Uterus (tissue), 4 donors: ENCODE results near the gene TUBB4A. TPM values are rescaled to one million over a fixed set of nuclear protein-coding genes. Genes with fewer than 3 reads are reported as not detected.

Source experiments
- DNase-seq, 2 donors: peaks; one replicate each; pipeline ENCODE4 v3.0.0-alpha.2; 2019 to 2020
- H3K27ac ChIP-seq, 2 donors: fragments of 200-600 bp; sonication (generic); 1 replicate in 1 of 2; 2 replicates in 1 of 2; pipeline ENCODE4 v1.5.1; 2016 to 2018
- H3K27me3 ChIP-seq, 2 donors: fragments of 200-600 bp; sonication (generic); one replicate each; pipeline ENCODE4 v1.5.1; 2018 to 2019; ENCODE audit warnings: control low read depth in 1 of 2
- H3K36me3 ChIP-seq, 2 donors: fragments of 200-600 bp; sonication (generic); one replicate each; pipeline ENCODE4 v1.5.1; 2019; ENCODE audit warnings: control low read depth in 1 of 2
- H3K4me1 ChIP-seq, 2 donors: fragments of 200-600 bp; sonication (generic); one replicate each; pipeline ENCODE4 v1.5.1; 2018 to 2019; ENCODE audit warnings: control low read depth in 1 of 2
- H3K4me3 ChIP-seq, 2 donors: fragments of 200-600 bp; sonication (generic); 1 replicate in 1 of 2; 2 replicates in 1 of 2; pipeline ENCODE4 v1.5.1; 2018 to 2019; ENCODE audit warnings: mild to moderate bottlenecking in 1 of 2
- H3K9me3 ChIP-seq, 2 donors: fragments of 200-600 bp; sonication (generic); one replicate each; pipeline ENCODE4 v1.5.1; 2019; ENCODE audit warnings: control low read depth in 1 of 2
- CTCF ChIP-seq, 4 experiments: fragments of 200-600 bp in 2 of 4; fragments of 450-650 bp in 2 of 4; sonication (generic) in 2 of 4; IDR thresholded peaks; one replicate each; pipeline ENCODE4 v1.5.1; 2016 to 2019; ENCODE audit warnings: antibody characterized with exemption in 4 of 4, mild to moderate bottlenecking in 2 of 4, moderate library complexity in 1 of 4
- POLR2A ChIP-seq, 2 donors: fragments of 450-650 bp; IDR thresholded peaks; one replicate each; pipeline ENCODE4 v1.6.1; 2016; ENCODE audit warnings: antibody characterized with exemption in 2 of 2, mild to moderate bottlenecking in 1 of 2, moderate library complexity in 1 of 2
- intact Hi-C: fragments of 100-400 bp; cut with DNase I; formaldehyde crosslinking; loops from one replicate; pipeline ENCODE4 v1.15.1; 2023; ENCODE audit warnings: low total_unique reads
- total RNA-seq, 4 donors: library from RNA; depleted of rRNA in 3 of 4; stranded (reverse); fragments of >200 nt in 3 of 4; gene quantifications; one replicate each; pipeline versions ENCODE4 v1.1.0 to v1.2.4, GENCODE V29; 2014 to 2023
- donor health status: DM: yes; HTN: yes; CAD: no.

The TUBB4A gene
- total RNA-seq, 4 donors from 2014 or later, result 2.3 to 4.4 TPM; not detected in 2

- H3K27me3 ChIP-seq, result peaks cover 4 to 22% of the 10 kb centered on the region in 2 donors
Observed at GRCh38 chr19:6473647-6474046, 28.5 kb downstream of the TUBB4A start.

GRCh38 chr19:6472713-6473112 lies 29.4 kb downstream of the TUBB4A start:
- peaks cover 0 to 14% of the 10 kb centered on the region in 2 donors for H3K4me1 ChIP-seq
- no peaks in the 10 kb centered on the region for H3K9me3 ChIP-seq
- no peaks in the 10 kb centered on the region for H3K36me3 ChIP-seq
- intact Hi-C loops, result no loop called here
- DNase-seq, result no peak
- no peak overlapping the region for H3K27ac ChIP-seq
- H3K27me3 ChIP-seq, result peaks cover 4 to 22% of the 10 kb centered on the region in 2 donors
- TF ChIP-seq CTCF (IDR thresholded peaks at IDR 0.05) (no peak), POLR2A (IDR thresholded peaks at IDR 0.05) (no peak)
- H3K4me3 ChIP-seq, result no peak overlapping the region

More at GRCh38 chr19:6473647-6474046, 28.5 kb downstream of the TUBB4A start:
- H3K4me1 ChIP-seq, result peaks cover 0 to 14% of the 10 kb centered on the region in 2 donors
- no peak for DNase-seq
- no peak overlapping the region for H3K4me3 ChIP-seq
- intact Hi-C loops, result no loop called here
- no peaks in the 10 kb centered on the region for H3K36me3 ChIP-seq
- H3K27ac ChIP-seq, result no peak overlapping the region
- TF ChIP-seq CTCF (IDR thresholded peaks at IDR 0.05) (no peak), POLR2A (IDR thresholded peaks at IDR 0.05) (no peak)
- H3K9me3 ChIP-seq, result no peaks in the 10 kb centered on the region

DNA sequence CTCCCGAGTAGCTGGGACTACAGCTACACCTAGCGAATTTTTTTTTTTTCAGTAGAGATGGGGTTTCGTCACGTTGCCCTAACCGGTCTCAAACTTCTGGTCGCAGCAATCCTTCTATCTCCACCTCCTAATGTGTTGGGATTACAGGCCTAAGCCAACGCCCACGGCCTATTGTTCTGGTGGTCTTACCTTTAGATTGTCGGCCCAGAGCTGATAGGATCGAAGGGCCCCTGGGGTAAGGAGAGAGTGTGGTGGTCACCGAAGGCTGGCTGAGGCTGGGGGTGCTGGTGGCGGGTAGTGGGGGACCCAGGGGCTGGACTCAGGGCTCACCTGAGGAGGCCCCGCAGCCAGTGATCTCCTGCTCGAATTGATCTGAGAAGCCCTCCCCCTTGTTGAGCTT lies 31.0 kb downstream of the TUBB4A start:
- TF ChIP-seq POLR2A (IDR thresholded peaks at IDR 0.05), result no peak
- no peak for TF ChIP-seq CTCF (IDR thresholded peaks at IDR 0.05)
- Histone ChIP-seq H3K4me1 (peaks cover 0 to 3% of the 10 kb centered on the region in 2 donors), H3K36me3 (no peaks in the 10 kb centered on the region), H3K27me3 (peaks cover 4 to 12% of the 10 kb centered on the region in 2 donors), H3K4me3 (no peak overlapping the region), H3K9me3 (no peaks in the 10 kb centered on the region), H3K27ac (no peak overlapping the region)
- intact Hi-C loops, result no loop called here
- no peak for DNase-seq

DNA sequence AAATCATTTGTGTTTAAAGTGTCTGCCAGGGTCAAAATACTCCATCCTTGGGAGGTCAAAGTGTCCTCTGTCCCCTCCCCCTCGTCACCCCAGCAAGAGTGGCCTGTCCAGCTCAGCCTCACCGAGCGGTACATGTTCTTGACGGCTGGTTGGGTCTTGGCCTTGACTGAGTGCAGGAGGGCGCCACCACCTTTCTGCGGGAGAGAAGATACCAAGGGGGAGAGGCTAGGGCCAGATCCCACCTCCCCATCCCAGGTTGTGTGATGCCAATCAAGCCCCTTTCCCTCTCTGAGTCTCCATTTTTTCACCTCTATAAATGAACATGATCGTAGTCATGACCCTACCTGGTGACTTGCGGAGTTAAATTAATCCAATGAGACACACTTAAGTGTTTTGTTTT lies 31.9 kb downstream of the TUBB4A start:
- no peaks in the 10 kb centered on the region for H3K36me3 ChIP-seq
- no peak overlapping the region for H3K4me3 ChIP-seq
- no peak for TF ChIP-seq CTCF (IDR thresholded peaks at IDR 0.05)
- no peak for TF ChIP-seq POLR2A (IDR thresholded peaks at IDR 0.05)
- no peak for DNase-seq
- H3K27me3 ChIP-seq, result peaks cover 0 to 3% of the 10 kb centered on the region in 2 donors
- H3K27ac ChIP-seq, result no peak overlapping the region
- H3K9me3 ChIP-seq, result no peaks in the 10 kb centered on the region
- intact Hi-C loops, result no loop called here
- no peaks in the 10 kb centered on the region for H3K4me1 ChIP-seq

GRCh38 chr19:6467384-6467783 lies 34.7 kb downstream of the TUBB4A start:
- Histone ChIP-seq H3K27me3 (peaks cover 0 to 13% of the 10 kb centered on the region in 2 donors), H3K9me3 (no peaks in the 10 kb centered on the region), H3K4me1 (no peaks in the 10 kb centered on the region), H3K27ac (no peak overlapping the region), H3K4me3 (no peak overlapping the region), H3K36me3 (no peaks in the 10 kb centered on the region)
- DNase-seq, result no peak
- intact Hi-C loops, result no loop called here
- TF ChIP-seq CTCF (IDR thresholded peaks at IDR 0.05) (no peak), POLR2A (IDR thresholded peaks at IDR 0.05) (no peak)
